IMR-90 (cell line): ENCODE data around the gene P2RX7. TPM values are rescaled to one million over a fixed set of nuclear protein-coding genes. Genes with fewer than 3 reads are reported as not detected.

Source experiments
- ATAC-seq: fragments of 200-7000 bp; cut with Tn5 transposase; 2 replicates; pipeline ENCODE4 v1.9.1; 2020; ENCODE audit warnings: low read depth, mild to moderate bottlenecking, moderate library complexity
- BruUV-seq: library from RNA; stranded (reverse); fragments of 400-500 nt; replicated peaks from 2 replicates; lab custom pipeline; 2021; lab: Mats Ljungman, UMichigan
- CTCF ChIA-PET: fragments of 300-600 bp; formaldehyde crosslinking; extraction: SDS; loops from one replicate; lab custom pipeline; 2021; ENCODE audit warnings: antibody characterized with exemption; lab: Yijun Ruan, JAX
- POLR2A ChIA-PET: fragments of 300-600 bp; sonication (Branson Sonifier 250); formaldehyde crosslinking; loops from one replicate; lab custom pipeline; 2022; ENCODE audit warnings: antibody characterized with exemption; ENCODE audit not compliant: unreplicated experiment; lab: Charles Lee
- DNase-seq: peaks from one replicate; pipeline ENCODE4 v3.0.0; 2013
- H2AFZ ChIP-seq: replicated peaks from 2 replicates; pipeline ENCODE3; 2013; ENCODE audit warnings: low read length, mild to moderate bottlenecking; ENCODE audit not compliant: poor library complexity
- H2AK5ac ChIP-seq: 2 replicates; pipeline ENCODE4 v1.6.1; 2013; ENCODE audit warnings: low read depth, low read length, inconsistent platforms
- H2AK9ac ChIP-seq: replicated peaks from 2 replicates; pipeline ENCODE3; 2013; ENCODE audit warnings: mild to moderate bottlenecking, low read depth, low read length, moderate library complexity; ENCODE audit not compliant: poor library complexity
- H2BK120ac ChIP-seq: 2 replicates; pipeline ENCODE4 v1.6.1; 2013; ENCODE audit warnings: low read depth, low read length, inconsistent platforms
- H2BK15ac ChIP-seq: 3 replicates; pipeline ENCODE4 v1.6.1; 2013; ENCODE audit warnings: low read depth, low read length, inconsistent platforms
- H2BK20ac ChIP-seq: 2 replicates; pipeline ENCODE4 v1.6.1; 2013; ENCODE audit warnings: low read depth, mild to moderate bottlenecking, inconsistent platforms, low read length, moderate library complexity
- H2BK5ac ChIP-seq: 2 replicates; pipeline ENCODE4 v1.6.1; 2013; ENCODE audit warnings: mild to moderate bottlenecking, low read depth, low read length, inconsistent platforms; ENCODE audit not compliant: poor library complexity, severe bottlenecking
- H3K14ac ChIP-seq: replicated peaks from 2 replicates; pipeline ENCODE4 v1.6.1; 2013; ENCODE audit warnings: low read depth, low read length, inconsistent platforms
- H3K18ac ChIP-seq: 2 replicates; pipeline ENCODE4 v1.6.1; 2013; ENCODE audit warnings: low read depth, low read length, control low read depth
- H3K23ac ChIP-seq: 2 replicates; pipeline ENCODE4 v1.6.1; 2013; ENCODE audit warnings: low read depth, low read length, inconsistent platforms
- H3K27ac ChIP-seq: 2 replicates; pipeline ENCODE4 v1.5.1; 2013; ENCODE audit warnings: mild to moderate bottlenecking, control low read depth, low read length; ENCODE audit not compliant: insufficient read depth
- H3K27me3 ChIP-seq: 2 replicates; pipeline ENCODE4 v1.6.1; 2013; ENCODE audit warnings: low read length; ENCODE audit not compliant: control insufficient read depth, insufficient read depth
- H3K36me3 ChIP-seq: 2 replicates; pipeline ENCODE4 v1.6.1; 2013; ENCODE audit warnings: low read length, mixed read lengths; ENCODE audit not compliant: control insufficient read depth, insufficient read depth
- H3K4ac ChIP-seq: 2 replicates; pipeline ENCODE4 v1.6.1; 2013; ENCODE audit warnings: low read depth, low read length, inconsistent platforms
- H3K4me1 ChIP-seq: 2 replicates; pipeline ENCODE4 v1.6.1; 2013; ENCODE audit warnings: low read length, mixed read lengths; ENCODE audit not compliant: control insufficient read depth, insufficient read depth
- H3K4me2 ChIP-seq: 2 replicates; pipeline ENCODE4 v1.6.1; 2013; ENCODE audit warnings: low read depth, mild to moderate bottlenecking, control low read depth, low read length, moderate library complexity
- H3K4me3 ChIP-seq: 2 replicates; pipeline ENCODE4 v1.5.1; 2013; ENCODE audit warnings: low read depth, mild to moderate bottlenecking, control low read depth, low read length, moderate library complexity; ENCODE audit not compliant: insufficient read depth
- H3K56ac ChIP-seq: 2 replicates; pipeline ENCODE4 v1.6.1; 2013; ENCODE audit warnings: low read length, inconsistent platforms; ENCODE audit not compliant: insufficient read depth; ENCODE audit errors: extremely low read depth
- H3K79me1 ChIP-seq, 2 experiments: 2 replicates each; pipeline ENCODE4 v1.6.1; 2013; ENCODE audit warnings: low read length in 2 of 2, inconsistent platforms in 1 of 2, low read depth in 1 of 2
- H3K9ac ChIP-seq: 2 replicates; pipeline ENCODE4 v1.6.1; 2013; ENCODE audit warnings: low read depth, low read length, control low read depth
- H3K9me1 ChIP-seq: 2 replicates; pipeline ENCODE4 v1.6.1; 2013; ENCODE audit warnings: low read length, inconsistent platforms; ENCODE audit not compliant: insufficient read depth
- H3K9me3 ChIP-seq: 2 replicates; pipeline ENCODE4 v1.6.1; 2013; ENCODE audit warnings: low read length; ENCODE audit not compliant: control insufficient read depth, insufficient read depth
- H4K20me1 ChIP-seq: 2 replicates; pipeline ENCODE4 v1.6.1; 2013; ENCODE audit warnings: low read length, inconsistent platforms; ENCODE audit not compliant: insufficient read depth
- H4K5ac ChIP-seq: 2 replicates; pipeline ENCODE4 v1.6.1; 2013; ENCODE audit warnings: mild to moderate bottlenecking, low read depth, low read length, control low read depth
- H4K8ac ChIP-seq, 2 experiments: 2 replicates each; pipeline ENCODE4 v1.6.1; 2013; ENCODE audit warnings: low read depth in 2 of 2, low read length in 2 of 2, control low read depth in 1 of 2, inconsistent platforms in 1 of 2
- H4K91ac ChIP-seq: 2 replicates; pipeline ENCODE4 v1.6.1; 2013; ENCODE audit warnings: low read depth, low read length, inconsistent platforms; ENCODE audit not compliant: insufficient read depth
- CEBPB ChIP-seq: IDR thresholded peaks from 2 replicates; pipeline ENCODE4 v1.6.1; 2012; ENCODE audit warnings: low read depth, low read length, improper control_type of control experiment
- CHD1 ChIP-seq: IDR thresholded peaks from 2 replicates; pipeline ENCODE4 v1.6.1; 2012; ENCODE audit warnings: low read depth, low read length, improper control_type of control experiment
- MAZ ChIP-seq: IDR thresholded peaks from 2 replicates; pipeline ENCODE4 v1.6.1; 2012; ENCODE audit warnings: low read depth, mild to moderate bottlenecking, low read length, improper control_type of control experiment, moderate library complexity, borderline replicate concordance
- MXI1 ChIP-seq: IDR thresholded peaks from 2 replicates; pipeline ENCODE4 v1.6.1; 2012; ENCODE audit warnings: low read depth, mild to moderate bottlenecking, low read length, moderate library complexity, borderline replicate concordance
- NFE2L2 ChIP-seq: fragments of 150-350 bp; IDR thresholded peaks from 2 replicates; pipeline ENCODE4 v1.6.1; 2016; ENCODE audit warnings: low read depth, mild to moderate bottlenecking, low read length
- POLR2A ChIP-seq: IDR thresholded peaks from 2 replicates; pipeline ENCODE4 v1.6.1; 2012; ENCODE audit warnings: mild to moderate bottlenecking, low read depth, low read length
- RCOR1 ChIP-seq: IDR thresholded peaks from 2 replicates; pipeline ENCODE4 v1.6.1; 2012; ENCODE audit warnings: mild to moderate bottlenecking, low read length, improper control_type of control experiment; ENCODE audit not compliant: insufficient replicate concordance
- RFX5 ChIP-seq: IDR thresholded peaks from 2 replicates; pipeline ENCODE4 v1.8.0; 2012; ENCODE audit warnings: low read depth, mild to moderate bottlenecking, low read length, moderate library complexity
- WGBS, 2 experiments: methylation state at CpG; one replicate each; pipeline versions ENCODE4 v1.1.5 to v1.1.7; 2013; ENCODE audit warnings: missing lambda C conversion rate in 2 of 2; ENCODE audit not compliant: insufficient read length in 1 of 2; ENCODE audit errors: extremely low coverage in 2 of 2; 5-methylcytosine and 5-hydroxymethylcytosine counted together
- dilution Hi-C: fragments of 300-500 bp; cut with HindIII; formaldehyde crosslinking; loops from one replicate; pipeline ENCODE4 v1.14.3; 2018; ENCODE audit warnings: low sequenced_read_pairs; ENCODE audit not compliant: unreplicated experiment
- in situ Hi-C: fragments of 300-500 bp; cut with MboI; formaldehyde crosslinking; loops from 3 replicates; pipeline ENCODE4 v1.14.3; 2019; ENCODE audit warnings: low sequenced_read_pairs, inconsistent platforms, mixed read lengths
- intact Hi-C: fragments of 100-400 bp; cut with micrococcal nuclease; formaldehyde crosslinking; loops from 2 replicates; pipeline ENCODE4 v1.10.0; 2022
- polyA plus RNA-seq, 3 experiments: library from polyadenylated mRNA; depleted of rRNA; stranded (reverse); fragments of >200 nt; gene quantifications; 2 replicates each; pipeline ENCODE4 v1.2.3, GENCODE V29; 2012; ENCODE audit warnings: low replicate concordance in 1 of 3
- total RNA-seq: library from RNA; depleted of rRNA; stranded (reverse); fragments of >200 nt; gene quantifications from 2 replicates; pipeline ENCODE4 v1.2.3, GENCODE V29; 2012

Gene P2RX7
- total and polyA plus RNA-seq, 2 of the 4 experiments (the other 2 are of a cell fraction), result 0.07 to 0.18 TPM

GRCh38 chr12:121170151-121170550 lies 37.5 kb downstream of the P2RX7 start:
- H2BK15ac ChIP-seq, result no peak overlapping the region
- no peak overlapping the region for H3K9ac ChIP-seq
- no peak overlapping the region for H2BK20ac ChIP-seq
- BruUV-seq, result no TSS peak
- 63% methylated on average over 2 of the region's 5 CpGs; no CpG with 5 or more reads in 1 of the 2 experiments for WGBS, 2 experiments
- no peak overlapping the region for H3K56ac ChIP-seq
- H2BK120ac ChIP-seq, result no peak overlapping the region
- no peak overlapping the region for H3K27ac ChIP-seq
- H3K4me3 ChIP-seq, result no peak overlapping the region
- no peak overlapping the region for H4K5ac ChIP-seq
- intact Hi-C loops (no loop called here), in situ Hi-C loops (no loop called here), dilution Hi-C loops (no loop called here)
- no peak overlapping the region for H3K23ac ChIP-seq
- no peak overlapping the region for H3K14ac ChIP-seq
- H3K4me1 ChIP-seq, result peaks cover 2% of the 10 kb centered on the region; the same call in 1 of the 2 replicates
- H4K8ac ChIP-seq, result no peak overlapping the region
- H2AFZ ChIP-seq, result no peak overlapping the region
- no peak overlapping the region for H3K4ac ChIP-seq
- H3K79me1 ChIP-seq, result no peaks in the 10 kb centered on the region
- H2AK5ac ChIP-seq, result no peak overlapping the region
- no peak overlapping the region for H4K91ac ChIP-seq
- H3K36me3 ChIP-seq, result no peaks in the 10 kb centered on the region
- no peak overlapping the region for H2AK9ac ChIP-seq
- no peaks in the 10 kb centered on the region for H3K9me3 ChIP-seq
- no peak for TF ChIP-seq POLR2A
- TF ChIP-seq MAZ, result no peak
- no peak for TF ChIP-seq RFX5
- TF ChIP-seq NFE2L2, result no peak
- no peak for TF ChIP-seq CEBPB
- no peak for TF ChIP-seq MXI1
- TF ChIP-seq CHD1, result no peak
- TF ChIP-seq RCOR1, result no peak
- no peaks in the 10 kb centered on the region for H4K20me1 ChIP-seq
- no peak overlapping the region for H3K18ac ChIP-seq
- CTCF ChIA-PET, result no interaction called here
- POLR2A ChIA-PET, result no interaction called here
- H3K27me3 ChIP-seq, result peaks cover 6% of the 10 kb centered on the region; the same call in 1 of the 2 replicates
- DNase-seq, result no peak
- H3K4me2 ChIP-seq, result no peak overlapping the region
- H3K9me1 ChIP-seq, result no peaks in the 10 kb centered on the region; the same call in 1 of the 2 replicates
- H2BK5ac ChIP-seq, result no peak overlapping the region
- ATAC-seq, result no peak
